Neuronal stem cell (in vitro differentiated cells): ENCODE measurements around the gene CHST8.
A peak's percentile ranks its signal among the peaks of the same experiment; 100 is the strongest.

ENCODE experiments used
- DNase-seq: peaks from one replicate; pipeline ENCODE4 v3.0.0-alpha.2; 2013; ENCODE audit warnings: low spot score
- H2AFZ ChIP-seq: one replicate; pipeline ENCODE4 v1.6.1; 2013; ENCODE audit warnings: mild to moderate bottlenecking, low read length, inconsistent platforms
- H2AK5ac ChIP-seq: 2 replicates; pipeline ENCODE4 v1.6.1; 2013; ENCODE audit warnings: low read depth, mild to moderate bottlenecking, inconsistent platforms, low read length, moderate library complexity, mixed read lengths
- H2BK120ac ChIP-seq: 2 replicates; pipeline ENCODE4 v1.6.1; 2013; ENCODE audit warnings: low read depth, mild to moderate bottlenecking, inconsistent platforms, low read length, moderate library complexity, mixed read lengths
- H2BK12ac ChIP-seq: one replicate; pipeline ENCODE4 v1.6.1; 2013; ENCODE audit warnings: low read length, inconsistent platforms
- H2BK15ac ChIP-seq: 2 replicates; pipeline ENCODE4 v1.6.1; 2013; ENCODE audit warnings: mild to moderate bottlenecking, low read length, inconsistent platforms, mixed read lengths
- H2BK5ac ChIP-seq: one replicate; pipeline ENCODE4 v1.6.1; 2013; ENCODE audit warnings: inconsistent platforms, mild to moderate bottlenecking, low read length, moderate library complexity
- H3K14ac ChIP-seq: one replicate; pipeline ENCODE4 v1.6.1; 2013; ENCODE audit warnings: low read length, inconsistent platforms
- H3K18ac ChIP-seq: 2 replicates; pipeline ENCODE4 v1.6.1; 2013; ENCODE audit warnings: low read length, inconsistent platforms
- H3K23ac ChIP-seq: 2 replicates; pipeline ENCODE4 v1.6.1; 2013; ENCODE audit warnings: low read depth, mild to moderate bottlenecking, mixed read lengths, low read length, inconsistent platforms; ENCODE audit not compliant: poor library complexity
- H3K27ac ChIP-seq: replicated peaks from 3 replicates; pipeline ENCODE4 v1.5.1; 2013; ENCODE audit warnings: low read length, inconsistent platforms
- H3K27me3 ChIP-seq, 3 experiments: 2 replicates each; pipeline ENCODE4 v1.6.1; 2013; ENCODE audit warnings: low read length in 3 of 3, mild to moderate bottlenecking in 2 of 3, inconsistent platforms in 1 of 3, low read depth in 1 of 3, mixed read lengths in 1 of 3, moderate library complexity in 1 of 3; ENCODE audit not compliant: control insufficient read depth in 3 of 3, insufficient read depth in 3 of 3
- H3K36me3 ChIP-seq, 2 donors: replicated peaks in 1 of 2; 2 replicates each; pipeline ENCODE4 v1.6.1; 2013; ENCODE audit warnings: low read length in 2 of 2; ENCODE audit not compliant: control insufficient read depth in 2 of 2, insufficient read depth in 2 of 2
- H3K4ac ChIP-seq: 2 replicates; pipeline ENCODE4 v1.6.1; 2013; ENCODE audit warnings: inconsistent platforms, mild to moderate bottlenecking, low read length, moderate library complexity
- H3K4me1 ChIP-seq, 2 donors: 1 replicate in 1 of 2; 2 replicates in 1 of 2; pipeline ENCODE4 v1.6.1; 2013; ENCODE audit warnings: low read length in 2 of 2, low read depth in 1 of 2; ENCODE audit not compliant: control insufficient read depth in 2 of 2, insufficient read depth in 1 of 2
- H3K4me2 ChIP-seq: one replicate; pipeline ENCODE4 v1.6.1; 2013; ENCODE audit warnings: mild to moderate bottlenecking, low read length, inconsistent platforms; ENCODE audit not compliant: insufficient read depth, poor library complexity, severe bottlenecking
- H3K4me3 ChIP-seq, 2 donors: 2 replicates each; pipeline ENCODE4 v1.5.1; 2013; ENCODE audit warnings: low read length in 2 of 2, mild to moderate bottlenecking in 2 of 2, inconsistent platforms in 1 of 2, moderate library complexity in 1 of 2
- H3K79me1 ChIP-seq: one replicate; pipeline ENCODE4 v1.6.1; 2013; ENCODE audit warnings: low read depth, mild to moderate bottlenecking, inconsistent platforms, low read length, moderate library complexity
- H3K9ac ChIP-seq: one replicate; pipeline ENCODE4 v1.6.1; 2013; ENCODE audit warnings: mild to moderate bottlenecking, low read depth, low read length, inconsistent platforms; ENCODE audit not compliant: poor library complexity
- H3K9me3 ChIP-seq, 2 donors: replicated peaks in 1 of 2; 2 replicates each; pipeline versions ENCODE3 to v1.6.1; 2013; ENCODE audit warnings: low read length in 2 of 2, mild to moderate bottlenecking in 2 of 2, inconsistent platforms in 1 of 2, low read depth in 1 of 2, mixed read lengths in 1 of 2, moderate library complexity in 1 of 2; ENCODE audit not compliant: control insufficient read depth in 2 of 2, insufficient read depth in 1 of 2
- H4K8ac ChIP-seq: one replicate; pipeline ENCODE4 v1.6.1; 2013; ENCODE audit warnings: low read depth, mild to moderate bottlenecking, inconsistent platforms, low read length, moderate library complexity
- H4K91ac ChIP-seq: one replicate; pipeline ENCODE4 v1.6.1; 2013; ENCODE audit warnings: low read length, low read depth, mild to moderate bottlenecking, inconsistent platforms; ENCODE audit not compliant: poor library complexity
- WGBS, 2 donors: extraction: QIAGEN DNeasy Blood & Tissue Kit; methylation state at CpG; one replicate each; pipeline ENCODE4 v1.1.7; 2013; ENCODE audit warnings: missing lambda C conversion rate in 2 of 2, mixed read lengths in 1 of 2; ENCODE audit not compliant: insufficient read length in 2 of 2, insufficient replicate concordance in 1 of 2; ENCODE audit errors: extremely low coverage in 2 of 2; 5-methylcytosine and 5-hydroxymethylcytosine counted together

The CHST8 gene

GRCh38 chr19:33796164-33796875 lies 174.6 kb downstream of the CHST8 start, which contains the start of gene KCTD15:
KCTD15 (plus strand) TSS chr19:33796870; CDS start chr19:33800455, 3,585 bp downstream.
- H3K27me3 ChIP-seq, result peaks cover 0 to 4% (median 0%) of the 10 kb centered on the region in 3 experiments
- peak within 1 kb of the TSS; percentile 98 for H2BK5ac ChIP-seq
- H2BK15ac ChIP-seq, result peak within 1 kb of the TSS; percentile 91
- no peak within 1 kb of the TSS for H4K91ac ChIP-seq
- H3K36me3 ChIP-seq, result peaks cover 10 to 29% of the 10 kb centered on the region in 2 donors
- peak within 1 kb of the TSS; percentile 95 for H3K14ac ChIP-seq
- H3K4me1 ChIP-seq, result peaks cover 10 to 15% of the 10 kb centered on the region in 2 donors
- peak within 1 kb of the TSS; percentile 67 for H3K4ac ChIP-seq
- peaks cover 0 to 2% of the 10 kb centered on the region in 2 donors for H3K9me3 ChIP-seq
- peak within 1 kb of the TSS; percentile 72 to 92 for H3K4me3 ChIP-seq
- no CpG with 5 or more reads among the region's 92 CpGs for WGBS, 2 donors
- peak; percentile 61 for DNase-seq
- H3K9ac ChIP-seq, result peak within 1 kb of the TSS; percentile 95
- H3K4me2 ChIP-seq, result peak within 1 kb of the TSS; percentile 96
- peak within 1 kb of the TSS; percentile 65 for H2BK12ac ChIP-seq
- peak within 1 kb of the TSS; percentile 99 for H3K18ac ChIP-seq
- peak within 1 kb of the TSS; percentile 93 for H3K23ac ChIP-seq
- peaks cover 5% of the 10 kb centered on the region for H3K79me1 ChIP-seq
- H2AK5ac ChIP-seq, result peak within 1 kb of the TSS; percentile 77
- H3K27ac ChIP-seq, result peak within 1 kb of the TSS; percentile 97
- H2BK120ac ChIP-seq, result peak within 1 kb of the TSS; percentile 82
- no peak within 1 kb of the TSS for H4K8ac ChIP-seq
- peak within 1 kb of the TSS; percentile 91 for H2AFZ ChIP-seq

- peak overlapping the region; percentile 84 for H2AFZ ChIP-seq
- H3K4me2 ChIP-seq, result peak overlapping the region; percentile 96
- no peaks in the 10 kb centered on the region for H3K27me3 ChIP-seq
- peaks cover 10 to 15% of the 10 kb centered on the region in 2 donors for H3K4me1 ChIP-seq
- H3K4ac ChIP-seq, result no peak overlapping the region
- peaks cover 22 to 46% of the 10 kb centered on the region in 2 donors for H3K36me3 ChIP-seq
- no peak overlapping the region for H3K14ac ChIP-seq
- H2AK5ac ChIP-seq, result peak overlapping the region; percentile 93
- H3K9me3 ChIP-seq, result peaks cover 0 to 2% of the 10 kb centered on the region in 2 donors
- peak overlapping the region; percentile 96 for H3K18ac ChIP-seq
- WGBS, 2 donors, result no CpG with 5 or more reads among the region's 61 CpGs
- peak overlapping the region; percentile 67 for H3K23ac ChIP-seq
- peak overlapping the region; percentile 97 for H3K27ac ChIP-seq
- H2BK15ac ChIP-seq, result no peak overlapping the region
- peak overlapping the region; percentile 72 to 92 for H3K4me3 ChIP-seq
- H2BK120ac ChIP-seq, result no peak overlapping the region
- H4K8ac ChIP-seq, result no peak overlapping the region
- H3K9ac ChIP-seq, result peak overlapping the region; percentile 50
- peak; percentile 61 for DNase-seq
- no peak overlapping the region for H2BK12ac ChIP-seq
- H2BK5ac ChIP-seq, result peak overlapping the region; percentile 91
- H3K79me1 ChIP-seq, result peaks cover 5% of the 10 kb centered on the region
- H4K91ac ChIP-seq, result no peak overlapping the region
These were observed 176.3 kb downstream of the CHST8 start for GRCh38 chr19:33797802-33798671.

- Histone ChIP-seq H2BK120ac (no peak overlapping the region), H4K91ac (no peak overlapping the region), H4K8ac (no peak overlapping the region), H3K27me3 (no peaks in the 10 kb centered on the region), H2BK15ac (no peak overlapping the region), H3K36me3 (peaks cover 24 to 52% of the 10 kb centered on the region in 2 donors), H3K27ac (no peak overlapping the region), H3K14ac (no peak overlapping the region), H3K79me1 (peaks cover 5% of the 10 kb centered on the region), H2AFZ (peak overlapping the region; percentile 62), H3K4ac (no peak overlapping the region), H2BK12ac (no peak overlapping the region), H3K18ac (peak overlapping the region; percentile 96), H3K4me3 (peak overlapping the region; percentile 72 to 76), H3K9ac (peak overlapping the region; percentile 50), H2BK5ac (peak overlapping the region; percentile 91), H3K4me2 (peak overlapping the region; percentile 96), H3K9me3 (peaks cover 0 to 2% of the 10 kb centered on the region in 2 donors), H3K23ac (peak overlapping the region; percentile 67), H2AK5ac (peak overlapping the region; percentile 93), H3K4me1 (peaks cover 10 to 15% of the 10 kb centered on the region in 2 donors)
- DNase-seq, result peak; percentile 33
- WGBS, 2 donors, result no CpG with 5 or more reads among the region's 12 CpGs
These were observed 176.9 kb downstream of the CHST8 start for GRCh38 chr19:33798681-33799111.
